OCI-LY7 (cell line): ENCODE results near the gene PTGIR. TPM values are rescaled to one million over a fixed set of nuclear protein-coding genes. Genes with fewer than 3 reads are reported as not detected.
A peak's percentile ranks its signal among the peaks of the same experiment; 100 is the strongest.

Source experiments
- BruUV-seq: library from RNA; stranded (reverse); fragments of 400-500 nt; replicated peaks from 2 replicates; lab custom pipeline; 2021; lab: Mats Ljungman, UMichigan
- CTCF ChIA-PET: fragments of 300-600 bp; sonication (Branson Sonifier 250); formaldehyde crosslinking; loops from one replicate; lab custom pipeline; 2022; ENCODE audit warnings: antibody characterized with exemption; ENCODE audit not compliant: unreplicated experiment; lab: Charles Lee
- POLR2A ChIA-PET: fragments of 300-600 bp; sonication (Branson Sonifier 250); formaldehyde crosslinking; loops from one replicate; lab custom pipeline; 2022; ENCODE audit warnings: antibody characterized with exemption; lab: Charles Lee
- DNase-seq: peaks from one replicate; pipeline ENCODE4 v3.0.0-alpha.2; 2015; ENCODE audit warnings: low spot score
- H2AFZ ChIP-seq: fragments of 200-600 bp; sonication (generic), shearing (Covaris generic); 2 replicates; pipeline ENCODE4 v1.6.1; 2014; ENCODE audit warnings: mild to moderate bottlenecking, antibody characterized with exemption, low read length, moderate library complexity
- H3K27ac ChIP-seq: fragments of 200-600 bp; sonication (generic); 2 replicates; pipeline ENCODE4 v1.5.1; 2014; ENCODE audit warnings: mixed run types, low read depth, mild to moderate bottlenecking, moderate library complexity, low read length, inconsistent platforms; ENCODE audit not compliant: poor library complexity, severe bottlenecking
- H3K36me3 ChIP-seq: fragments of 200-600 bp; sonication (generic); 2 replicates; pipeline ENCODE4 v1.6.1; 2014; ENCODE audit warnings: mild to moderate bottlenecking, antibody characterized with exemption, low read length, moderate library complexity, mixed read lengths; ENCODE audit not compliant: insufficient read depth
- H3K4me1 ChIP-seq: fragments of 200-600 bp; sonication (generic); 2 replicates; pipeline ENCODE4 v1.5.1; 2014; ENCODE audit warnings: mild to moderate bottlenecking, low read length; ENCODE audit not compliant: insufficient read depth, poor library complexity, severe bottlenecking
- H3K4me2 ChIP-seq: fragments of 200-600 bp; sonication (generic); 2 replicates; pipeline ENCODE4 v1.6.1; 2014; ENCODE audit warnings: mild to moderate bottlenecking, low read length
- H3K4me3 ChIP-seq: fragments of 200-600 bp; sonication (generic); 2 replicates; pipeline ENCODE4 v1.5.1; 2014; ENCODE audit warnings: mild to moderate bottlenecking, low read depth, low read length; ENCODE audit not compliant: poor library complexity, severe bottlenecking
- H3K79me2 ChIP-seq: fragments of 200-600 bp; sonication (generic); 2 replicates; pipeline ENCODE4 v1.6.1; 2016; ENCODE audit warnings: low read depth, mild to moderate bottlenecking, low read length, moderate library complexity, mixed read lengths; ENCODE audit not compliant: insufficient read depth
- H3K9me2 ChIP-seq: fragments of 200-600 bp; sonication (generic); 2 replicates; pipeline ENCODE4 v1.6.1; 2016; ENCODE audit warnings: mild to moderate bottlenecking, low read length, mixed read lengths; ENCODE audit not compliant: insufficient read depth
- H3K9me3 ChIP-seq: fragments of 200-600 bp; sonication (generic); 2 replicates; pipeline ENCODE4 v1.6.1; 2014; ENCODE audit warnings: mild to moderate bottlenecking, mixed run types, low read length, mixed read lengths
- H4K20me1 ChIP-seq: fragments of 200-600 bp; sonication (generic); 2 replicates; pipeline ENCODE4 v1.6.1; 2014; ENCODE audit warnings: mild to moderate bottlenecking, antibody characterized with exemption, low read length, moderate library complexity, mixed read lengths; ENCODE audit not compliant: insufficient read depth
- CTCF ChIP-seq: fragments of 200-600 bp; sonication (generic); conservative IDR thresholded peaks from 2 replicates; pipeline ENCODE4 v1.5.1; 2014; ENCODE audit warnings: mild to moderate bottlenecking, antibody characterized with exemption, low read length, moderate library complexity, mixed read lengths
- EZH2phosphoT487 ChIP-seq: fragments of 200-600 bp; sonication (generic); IDR thresholded peaks from 2 replicates; pipeline ENCODE4 v1.6.1; 2018; ENCODE audit warnings: low read depth, borderline replicate concordance, mild to moderate bottlenecking, mixed run types, antibody characterized with exemption, low read length, moderate library complexity, mixed read lengths
- intact Hi-C: fragments of 100-400 bp; cut with micrococcal nuclease; formaldehyde crosslinking; loops from one replicate; pipeline ENCODE4 v1.10.0; 2022; ENCODE audit not compliant: unreplicated experiment
- total RNA-seq, 2 experiments: library from RNA; depleted of rRNA in 1 of 2; stranded (reverse); fragments of >200 nt in 1 of 2; shearing (Covaris generic) in 1 of 2; gene quantifications; 2 replicates each; pipeline ENCODE4 v1.2.3, GENCODE V29; 2014 to 2022

PTGIR gene
- total RNA-seq, 2 experiments from 2014 or later, result 0.25 TPM; not detected in 1

- no peaks in the 10 kb centered on the region for H3K9me2 ChIP-seq
- peak; percentile 11 for DNase-seq
- H3K4me1 ChIP-seq, result no peaks in the 10 kb centered on the region
- H2AFZ ChIP-seq, result no peak overlapping the region
- H3K79me2 ChIP-seq, result no peaks in the 10 kb centered on the region
- no peaks in the 10 kb centered on the region for H4K20me1 ChIP-seq
- H3K4me3 ChIP-seq, result no peak overlapping the region
- H3K4me2 ChIP-seq, result no peak overlapping the region
- no peak overlapping the region for H3K27ac ChIP-seq
- intact Hi-C loops, result no loop called here
- BruUV-seq, result no TSS peak
- TF ChIP-seq CTCF (no peak), EZH2phosphoT487 (no peak)
- POLR2A ChIA-PET, result interaction anchor here (0.9 kb wide), 1 partner anchor 166 kb away, joined by 3 read pairs; no protein-coding TSS in a partner anchor
- no peaks in the 10 kb centered on the region for H3K36me3 ChIP-seq
- no peaks in the 10 kb centered on the region for H3K9me3 ChIP-seq
- CTCF ChIA-PET, result no interaction called here
These were observed 53.4 kb downstream of the PTGIR start for GRCh38 chr19:46571495-46571894.

Other genes starting within 250 kb of the PTGIR start
- 0.09 TPM in 1 of 2 replicates, not detected in the other for gene CCDC8, start 211.5 kb downstream of the PTGIR start, total RNA-seq (2014; rRNA removed; shearing (Covaris generic))
- 0.10 TPM in 1 of 2 replicates, not detected in the other for gene CCDC8, start 211.5 kb downstream of the PTGIR start, total RNA-seq (2022)
- 1.0 and 1.5 TPM in 2 replicates for gene PNMA8C, start 196.2 kb downstream of the PTGIR start, total RNA-seq (2014; rRNA removed; shearing (Covaris generic))
- gene PNMA8C, start 196.2 kb downstream of the PTGIR start, total RNA-seq (2022), result 4.3 and 4.9 TPM in 2 replicates
- gene PNMA8A, start 153.5 kb downstream of the PTGIR start, total RNA-seq (2014; rRNA removed; shearing (Covaris generic)), result not detected in 2 replicates
- gene PNMA8A, start 153.5 kb downstream of the PTGIR start, total RNA-seq (2022), result not detected in 2 replicates
- gene PNMA8B, start 129.2 kb downstream of the PTGIR start, total RNA-seq (2014; rRNA removed; shearing (Covaris generic)), result 1.9 and 2.0 TPM in 2 replicates
- gene PNMA8B, start 129.2 kb downstream of the PTGIR start, total RNA-seq (2022), result 0.33 and 0.40 TPM in 2 replicates
- gene CALM3, start 23.8 kb downstream of the PTGIR start, total RNA-seq (2014; rRNA removed; shearing (Covaris generic)), result 175 and 205 TPM in 2 replicates
- gene CALM3, start 23.8 kb downstream of the PTGIR start, total RNA-seq (2022), result 198 and 246 TPM in 2 replicates
- not detected in 2 replicates for gene GNG8, start 11.1 kb upstream of the PTGIR start, total RNA-seq (2014; rRNA removed; shearing (Covaris generic))
- not detected in 2 replicates for gene GNG8, start 11.1 kb upstream of the PTGIR start, total RNA-seq (2022)
- gene DACT3, start 36.1 kb upstream of the PTGIR start, total RNA-seq (2014; rRNA removed; shearing (Covaris generic)), result 0.10 and 0.44 TPM in 2 replicates
- gene DACT3, start 36.1 kb upstream of the PTGIR start, total RNA-seq (2022), result not detected in 2 replicates
- 30.5 and 34.3 TPM in 2 replicates for gene PRKD2, start 92.0 kb upstream of the PTGIR start, total RNA-seq (2014; rRNA removed; shearing (Covaris generic))
- gene PRKD2, start 92.0 kb upstream of the PTGIR start, total RNA-seq (2022), result 89.2 and 101 TPM in 2 replicates
- 15.5 and 24.6 TPM in 2 replicates for gene FKRP, start 121.0 kb upstream of the PTGIR start, total RNA-seq (2014; rRNA removed; shearing (Covaris generic))
- gene FKRP, start 121.0 kb upstream of the PTGIR start, total RNA-seq (2022), result 18.9 and 26.6 TPM in 2 replicates
- gene STRN4, start 121.4 kb upstream of the PTGIR start, total RNA-seq (2014; rRNA removed; shearing (Covaris generic)), result 77.8 and 115 TPM in 2 replicates
- 68.0 and 77.3 TPM in 2 replicates for gene STRN4, start 121.4 kb upstream of the PTGIR start, total RNA-seq (2022)
- gene SLC1A5, start 163.5 kb upstream of the PTGIR start, total RNA-seq (2014; rRNA removed; shearing (Covaris generic)), result 111 and 145 TPM in 2 replicates
- 161 and 167 TPM in 2 replicates for gene SLC1A5, start 163.5 kb upstream of the PTGIR start, total RNA-seq (2022)
- 105 and 110 TPM in 2 replicates for gene AP2S1, start 225.8 kb upstream of the PTGIR start, total RNA-seq (2014; rRNA removed; shearing (Covaris generic))
- 79.3 and 88.2 TPM in 2 replicates for gene AP2S1, start 225.8 kb upstream of the PTGIR start, total RNA-seq (2022)
- gene ARHGAP35, start 235.9 kb upstream of the PTGIR start, total RNA-seq (2014; rRNA removed; shearing (Covaris generic)), result 22.5 and 26.5 TPM in 2 replicates
- gene ARHGAP35, start 235.9 kb upstream of the PTGIR start, total RNA-seq (2022), result 42.2 and 44.4 TPM in 2 replicates